ENCODE measurements around the gene PLEKHA7. TPM values are rescaled to one million over a fixed set of nuclear protein-coding genes. Genes with fewer than 3 reads are reported as not detected.

PLEKHA7 gene
- total and polyA plus RNA-seq, 2 of the 13 experiments (the other 11 are each of a cell fraction or from before 2014, with no cell fraction given): 17.5 to 18.7 TPM

GRCh38 chr11:17024924-17025323 lies 10.7 kb upstream of the PLEKHA7 start:
- WGBS (ENCODE audit: low lambda C conversion rate): 92% methylated on average over 2 of the region's 2 CpGs
- POLR2A ChIA-PET: no interaction called here
- ATAC-seq: no peak

GRCh38 chr11:17021511-17021910 lies 7.3 kb upstream of the PLEKHA7 start:
- CTCF ChIA-PET (ENCODE audit: low intra/inter-chr PET ratio, low total read pairs): no interaction called here
- H3K9me3 ChIP-seq (ENCODE audit: low read length): no peaks in the 10 kb centered on the region
- WGBS (ENCODE audit: low lambda C conversion rate): 98% methylated on average over 8 of the region's 8 CpGs

More at GRCh38 chr11:17024924-17025323, 10.7 kb upstream of the PLEKHA7 start:
- Histone ChIP-seq H3K27me3 (ENCODE audit: control insufficient read depth in 1 of 2, insufficient read depth in 2 of 2, low read length in 2 of 2) (no peaks in the 10 kb centered on the region), H3K9ac (ENCODE audit: insufficient read depth, low read depth, low read length) (no peak overlapping the region), H3K9me3 (ENCODE audit: low read length) (no peaks in the 10 kb centered on the region), H3K27ac (ENCODE audit: extremely low read length, insufficient read depth, low read length) (no peak overlapping the region), H3K4me2 (ENCODE audit: low read depth, low read length) (no peak overlapping the region), H3K4me1 (ENCODE audit: insufficient read depth, low read length) (peaks cover 13% of the 10 kb centered on the region), H2AFZ (ENCODE audit: low read length) (no peak overlapping the region), H4K20me1 (ENCODE audit: insufficient read depth, low read length) (no peaks in the 10 kb centered on the region), H3K36me3 (replicated peaks in 1 of 2; ENCODE audit: control insufficient read depth in 1 of 2, insufficient read depth in 2 of 2, low read length in 2 of 2) (peaks cover 1 to 5% of the 10 kb centered on the region in 2 experiments; a peak in 1 of 5 replicates), H3K4me3 (replicated peaks in 1 of 3; ENCODE audit: insufficient read depth in 1 of 3, low read depth in 2 of 3, low read length in 3 of 3) (no peak overlapping the region), H3K79me2 (ENCODE audit: insufficient read depth, low read length) (no peaks in the 10 kb centered on the region)
- FAIRE-seq (no peak), DNase-seq (ENCODE audit: low spot score) (no peak)
- intact Hi-C loops (cut with micrococcal nuclease; ENCODE audit: unreplicated experiment) (no loop called here), in situ Hi-C loops (cut with HindIII; ENCODE audit: extremely low pct_ligation_motif_present, low pct_unique_long_range_greater_than_20kb) (no loop called here)
- BruUV-seq (replicated peaks): no TSS peak
- CTCF ChIA-PET (ENCODE audit: low intra/inter-chr PET ratio, low total read pairs): no interaction called here
- no peak for TF ChIP-seq ZNF484 (CRISPR knock-in tag; IDR thresholded peaks at IDR 0.05; ENCODE audit: borderline replicate concordance, low read depth)
- no peak for TF ChIP-seq GPN1 (CRISPR knock-in tag; IDR thresholded peaks at IDR 0.05; ENCODE audit: borderline replicate concordance)
- no peak for TF ChIP-seq ZNF746 (CRISPR knock-in tag; IDR thresholded peaks at IDR 0.05)
- no peak for TF ChIP-seq KLF15 (CRISPR knock-in tag; IDR thresholded peaks at IDR 0.05; ENCODE audit: borderline replicate concordance)
- no peak for TF ChIP-seq SSRP1 (CRISPR knock-in tag; IDR thresholded peaks at IDR 0.05)
- no peak for TF ChIP-seq ZMYM2 (CRISPR knock-in tag; IDR thresholded peaks at IDR 0.05)

More at GRCh38 chr11:17021511-17021910, 7.3 kb upstream of the PLEKHA7 start:
- POLR2A ChIA-PET: no interaction called here
- in situ Hi-C loops (cut with HindIII; ENCODE audit: extremely low pct_ligation_motif_present, low pct_unique_long_range_greater_than_20kb): no loop called here
- intact Hi-C loops (cut with micrococcal nuclease; ENCODE audit: unreplicated experiment): no loop called here
- no peak for FAIRE-seq
- no peak for ATAC-seq
- Histone ChIP-seq H3K36me3 (replicated peaks in 1 of 2; ENCODE audit: control insufficient read depth in 1 of 2, insufficient read depth in 2 of 2, low read length in 2 of 2) (peaks cover 1 to 5% of the 10 kb centered on the region in 2 experiments; a peak in 1 of 5 replicates), H3K4me1 (ENCODE audit: insufficient read depth, low read length) (peaks cover 18% of the 10 kb centered on the region), H4K20me1 (ENCODE audit: insufficient read depth, low read length) (no peaks in the 10 kb centered on the region), H3K4me2 (ENCODE audit: low read depth, low read length) (no peak overlapping the region), H3K79me2 (ENCODE audit: insufficient read depth, low read length) (no peaks in the 10 kb centered on the region), H3K9ac (ENCODE audit: insufficient read depth, low read depth, low read length) (no peak overlapping the region), H3K27ac (ENCODE audit: extremely low read length, insufficient read depth, low read length) (no peak overlapping the region), H2AFZ (ENCODE audit: low read length) (no peak overlapping the region), H3K27me3 (ENCODE audit: control insufficient read depth in 1 of 2, insufficient read depth in 2 of 2, low read length in 2 of 2) (no peaks in the 10 kb centered on the region), H3K4me3 (replicated peaks in 1 of 3; ENCODE audit: insufficient read depth in 1 of 3, low read depth in 2 of 3, low read length in 3 of 3) (no peak overlapping the region)
- TF ChIP-seq MEIS2 (CRISPR knock-in tag; IDR thresholded peaks at IDR 0.05): no peak
- TF ChIP-seq ZBTB34 (CRISPR knock-in tag; IDR thresholded peaks at IDR 0.05): no peak
- no peak for TF ChIP-seq ZNF747 (CRISPR knock-in tag; IDR thresholded peaks at IDR 0.05; ENCODE audit: borderline replicate concordance)
- TF ChIP-seq GABPB1 (CRISPR knock-in tag; IDR thresholded peaks at IDR 0.05): no peak
- DNase-seq (ENCODE audit: low spot score): no peak
- BruUV-seq (replicated peaks): no TSS peak
